ENCODE measurements around the gene AFMID. TPM values are rescaled to one million over a fixed set of nuclear protein-coding genes. Genes with fewer than 3 reads are reported as not detected.

The AFMID gene
- total and polyA plus RNA-seq, 2 of the 8 experiments (the other 6 are each of a cell fraction or from before 2014, with no cell fraction given) = 49.0 to 53.0 TPM

DNA sequence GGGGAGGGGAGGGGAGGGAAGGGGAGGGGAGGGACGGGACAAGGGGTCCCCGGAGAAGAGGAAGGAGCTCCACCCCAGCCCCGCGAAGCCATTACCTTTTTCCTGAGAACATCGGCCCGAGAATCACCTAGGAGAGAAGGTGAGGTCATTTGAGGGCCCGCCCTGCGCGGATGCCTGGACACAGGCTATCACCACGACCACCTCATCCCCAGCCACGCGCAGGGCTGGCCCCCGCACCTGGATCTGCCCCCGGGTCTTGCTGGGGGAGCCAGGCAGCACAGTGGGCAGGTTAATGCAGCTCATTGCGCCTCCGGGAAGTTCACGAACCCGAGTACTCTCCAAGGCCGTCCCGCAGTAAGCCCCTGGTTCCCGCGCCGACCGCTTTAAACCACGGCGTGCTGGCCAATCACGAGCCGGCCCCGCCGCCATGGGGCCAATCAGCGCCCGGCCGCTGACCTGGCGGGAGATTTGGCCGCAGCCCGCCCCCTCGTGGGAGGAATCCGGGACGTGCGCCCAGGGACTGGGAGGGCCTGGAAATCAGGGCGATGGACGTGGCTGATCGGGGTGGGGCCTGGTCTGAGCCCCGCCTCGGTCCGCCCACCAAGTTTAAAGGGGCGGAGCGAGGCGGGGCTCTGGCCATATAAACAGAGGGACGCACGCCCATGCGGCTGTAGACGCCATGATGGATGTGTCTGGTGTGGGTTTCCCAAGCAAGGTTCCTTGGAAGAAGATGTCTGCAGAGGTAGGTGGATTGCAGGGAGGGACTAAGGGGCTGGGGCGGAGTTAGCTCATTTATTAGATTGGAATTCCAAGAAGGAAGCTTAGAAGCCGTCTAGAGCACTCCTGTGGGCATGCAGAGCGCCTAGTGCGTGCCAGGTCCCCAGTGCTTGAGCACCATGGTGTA lies at the start of gene AFMID, which contains the start of gene TK1 (continued):
- peak in 1 of 2 experiments; percentile 79; a peak in 2 of 4 replicates for TF ChIP-seq SIN3A (conservative IDR thresholded peaks at IDR 0.05 in 1 of 2, IDR thresholded peaks at IDR 0.05 in 1 of 2; ENCODE audit: low read depth in 1 of 2, low read length in 2 of 2)
- no peak for TF ChIP-seq JUND (IDR thresholded peaks at IDR 0.05; ENCODE audit: low read length)
- TF ChIP-seq RFX5 (IDR thresholded peaks at IDR 0.05; ENCODE audit: borderline replicate concordance, low read depth, low read length) = no peak
- TF ChIP-seq TAF1 (IDR thresholded peaks at IDR 0.05; ENCODE audit: low read depth, low read length) = peak; percentile 98
- no peak for TF ChIP-seq FOSL1 (IDR thresholded peaks at IDR 0.05; ENCODE audit: insufficient read depth, low read depth, low read length)
- TF ChIP-seq TEAD4 (IDR thresholded peaks at IDR 0.05; ENCODE audit: low read depth, low read length) = peak; percentile 100
- no peak for TF ChIP-seq BACH1 (IDR thresholded peaks at IDR 0.05; ENCODE audit: low read length)
- TF ChIP-seq RXRA (IDR thresholded peaks at IDR 0.05; ENCODE audit: insufficient read depth, low read depth, low read length) = no peak
- TF ChIP-seq SIRT6 (IDR thresholded peaks at IDR 0.05; ENCODE audit: low read length) = no peak
- TF ChIP-seq TAF7 (optimal IDR thresholded peaks at IDR 0.05; ENCODE audit: borderline replicate concordance, low read depth, low read length) = peak; percentile 92
- no peak for TF ChIP-seq CBX5 (IDR thresholded peaks at IDR 0.05; ENCODE audit: low read depth, low read length)
- no peak for TF ChIP-seq GABPA (IDR thresholded peaks at IDR 0.05; ENCODE audit: borderline replicate concordance, insufficient read depth, low read length)
- TF ChIP-seq TBP (IDR thresholded peaks at IDR 0.05; ENCODE audit: low read depth, low read length) = peak; percentile 96
- TF ChIP-seq CREB1 (IDR thresholded peaks at IDR 0.05) = peak; percentile 63
- TF ChIP-seq CHD2 (IDR thresholded peaks at IDR 0.05; ENCODE audit: low read length) = peak; percentile 63
- no peak for TF ChIP-seq BCL11A (IDR thresholded peaks at IDR 0.05; ENCODE audit: low read depth in 2 of 2, low read length in 2 of 2)
- TF ChIP-seq ASH2L (IDR thresholded peaks at IDR 0.05; ENCODE audit: low read length) = peak; percentile 61
- peak; percentile 2 to 27; a peak in 1 of 4 replicates for TF ChIP-seq RAD21 (IDR thresholded peaks at IDR 0.05 in 1 of 2, conservative IDR thresholded peaks at IDR 0.05 in 1 of 2; ENCODE audit: low read depth in 2 of 2, low read length in 2 of 2)
- no peak for TF ChIP-seq CHD1 (IDR thresholded peaks at IDR 0.05; ENCODE audit: low read depth, low read length)
- TF ChIP-seq, protein P1, sequence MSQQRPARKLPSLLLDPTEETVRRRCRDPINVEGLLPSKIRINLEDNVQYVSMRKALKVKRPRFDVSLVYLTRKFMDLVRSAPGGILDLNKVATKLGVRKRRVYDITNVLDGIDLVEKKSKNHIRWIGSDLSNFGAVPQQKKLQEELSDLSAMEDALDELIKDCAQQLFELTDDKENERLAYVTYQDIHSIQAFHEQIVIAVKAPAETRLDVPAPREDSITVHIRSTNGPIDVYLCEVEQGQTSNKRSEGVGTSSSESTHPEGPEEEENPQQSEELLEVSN (IDR thresholded peaks at IDR 0.05) = peak; percentile 95
- TF ChIP-seq, protein P2, sequence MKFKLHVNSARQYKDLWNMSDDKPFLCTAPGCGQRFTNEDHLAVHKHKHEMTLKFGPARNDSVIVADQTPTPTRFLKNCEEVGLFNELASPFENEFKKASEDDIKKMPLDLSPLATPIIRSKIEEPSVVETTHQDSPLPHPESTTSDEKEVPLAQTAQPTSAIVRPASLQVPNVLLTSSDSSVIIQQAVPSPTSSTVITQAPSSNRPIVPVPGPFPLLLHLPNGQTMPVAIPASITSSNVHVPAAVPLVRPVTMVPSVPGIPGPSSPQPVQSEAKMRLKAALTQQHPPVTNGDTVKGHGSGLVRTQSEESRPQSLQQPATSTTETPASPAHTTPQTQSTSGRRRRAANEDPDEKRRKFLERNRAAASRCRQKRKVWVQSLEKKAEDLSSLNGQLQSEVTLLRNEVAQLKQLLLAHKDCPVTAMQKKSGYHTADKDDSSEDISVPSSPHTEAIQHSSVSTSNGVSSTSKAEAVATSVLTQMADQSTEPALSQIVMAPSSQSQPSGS (IDR thresholded peaks at IDR 0.05; ENCODE audit: low read length) = no peak
- no peak for TF ChIP-seq KDM5A (IDR thresholded peaks at IDR 0.05; ENCODE audit: low read length)

Data from H1 (cell line).